Adrenal gland (tissue), 5 donors: ENCODE measurements around the gene AMFR.

ENCODE experiments used
- CTCF ChIP-seq, 6 experiments: fragments of 450-650 bp in 4 of 6; fragments of 200-600 bp in 2 of 6; sonication (generic) in 1 of 6; IDR thresholded peaks; 1 replicate in 5 of 6; 2 replicates in 1 of 6; pipeline versions ENCODE4 v1.5.1 to v1.8.0; 2016 to 2021; ENCODE audit warnings: antibody characterized with exemption in 6 of 6, mild to moderate bottlenecking in 2 of 6, moderate library complexity in 1 of 6
- POLR2A ChIP-seq, 2 donors: fragments of 450-650 bp; IDR thresholded peaks; one replicate each; pipeline ENCODE4 v1.6.1; 2017; ENCODE audit warnings: antibody characterized with exemption in 2 of 2, mild to moderate bottlenecking in 2 of 2, moderate library complexity in 1 of 2
- donor health status: DM: no; HTN: no; CAD: no.

GRCh38 chr16:56421313-56421712 is 4.0 kb downstream of the AMFR start:
- no peak for TF ChIP-seq CTCF (IDR thresholded peaks at IDR 0.05)
- TF ChIP-seq POLR2A (IDR thresholded peaks at IDR 0.05) = no peak
